Measurements from ENCODE around the gene ERAP2. TPM values are rescaled to one million over a fixed set of nuclear protein-coding genes. Genes with fewer than 3 reads are reported as not detected.

The ERAP2 gene
- total RNA-seq, 2 experiments from 2014 or later = 56.6 to 61.4 TPM

GRCh38 chr5:96856371-96856770 is 19.9 kb upstream of the ERAP2 start:
- no peak for TF ChIP-seq CTCF (IDR thresholded peaks at IDR 0.05)
- H3K27ac Mint-ChIP-seq = no peak overlapping the region
- CTCF ChIA-PET = interaction anchor here (2.1 kb wide), 1 partner anchor 12 kb away, joined by 8 read pairs; no protein-coding TSS in a partner anchor

GRCh38 chr5:96857454-96857853 is 18.8 kb upstream of the ERAP2 start:
- intact Hi-C loops (cut with DNase I, micrococcal nuclease) = no loop called here
- ChIA-PET POLR2A (no interaction called here), CTCF (interaction anchor here (1.2 kb wide), 1 partner anchor 12 kb away, joined by 3 read pairs; no protein-coding TSS in a partner anchor)
- ATAC-seq (ENCODE audit: poor library complexity) = no peak
- no peaks in the 10 kb centered on the region for H3K36me3 Mint-ChIP-seq (ENCODE audit: low read depth)
- H3K27me3 Mint-ChIP-seq = no peaks in the 10 kb centered on the region
- no peaks in the 10 kb centered on the region for H3K36me3 ChIP-seq (ENCODE audit: insufficient read depth, low read length)
- no peaks in the 10 kb centered on the region for H3K9me3 ChIP-seq (ENCODE audit: control insufficient read depth in 1 of 2, insufficient read depth in 1 of 2, low read length in 2 of 2)
- no peaks in the 10 kb centered on the region for H3K4me1 ChIP-seq (ENCODE audit: insufficient read depth, low read length)
- H3K27ac Mint-ChIP-seq = no peak overlapping the region
- no peaks in the 10 kb centered on the region for H3K27me3 ChIP-seq (ENCODE audit: control insufficient read depth in 1 of 2, insufficient read depth in 2 of 2, low read length in 2 of 2)
- H3K27ac ChIP-seq (ENCODE audit: low read depth in 1 of 2, low read length in 2 of 2) = no peak overlapping the region
- no peaks in the 10 kb centered on the region for H3K4me1 Mint-ChIP-seq (ENCODE audit: low read depth)
- H3K4me3 Mint-ChIP-seq = no peak overlapping the region
- TF ChIP-seq CTCF (IDR thresholded peaks at IDR 0.05) = no peak
- no peaks in the 10 kb centered on the region for H3K9me3 Mint-ChIP-seq
- no peak overlapping the region for H3K4me3 ChIP-seq (ENCODE audit: low read length)
- DNase-seq = no peak

More at GRCh38 chr5:96856371-96856770, 19.9 kb upstream of the ERAP2 start:
- Histone ChIP-seq H3K4me1 (ENCODE audit: insufficient read depth, low read length) (no peaks in the 10 kb centered on the region), H3K27me3 (ENCODE audit: control insufficient read depth in 1 of 2, insufficient read depth in 2 of 2, low read length in 2 of 2) (no peaks in the 10 kb centered on the region), H3K9me3 (ENCODE audit: control insufficient read depth in 1 of 2, insufficient read depth in 1 of 2, low read length in 2 of 2) (no peaks in the 10 kb centered on the region), H3K4me3 (ENCODE audit: low read length) (no peak overlapping the region), H3K36me3 (ENCODE audit: insufficient read depth, low read length) (no peaks in the 10 kb centered on the region), H3K27ac (ENCODE audit: low read depth in 1 of 2, low read length in 2 of 2) (no peak overlapping the region)
- no peaks in the 10 kb centered on the region for H3K4me1 Mint-ChIP-seq (ENCODE audit: low read depth)
- no peaks in the 10 kb centered on the region for H3K9me3 Mint-ChIP-seq
- intact Hi-C loops (cut with DNase I, micrococcal nuclease) = no loop called here
- DNase-seq = no peak
- POLR2A ChIA-PET = interaction anchor here (0.6 kb wide), 1 partner anchor 9 kb away, joined by 3 read pairs; no protein-coding TSS in a partner anchor
- ATAC-seq (ENCODE audit: poor library complexity) = no peak
- no peaks in the 10 kb centered on the region for H3K36me3 Mint-ChIP-seq (ENCODE audit: low read depth)
- no peaks in the 10 kb centered on the region for H3K27me3 Mint-ChIP-seq
- H3K4me3 Mint-ChIP-seq = no peak overlapping the region

- H3K27ac ChIP-seq (ENCODE audit: low read depth in 1 of 2, low read length in 2 of 2) = no peak overlapping the region
- no peak for TF ChIP-seq CTCF (IDR thresholded peaks at IDR 0.05)
- no peaks in the 10 kb centered on the region for H3K9me3 ChIP-seq (ENCODE audit: control insufficient read depth in 1 of 2, insufficient read depth in 1 of 2, low read length in 2 of 2)
- H3K36me3 Mint-ChIP-seq (ENCODE audit: low read depth) = no peaks in the 10 kb centered on the region
- POLR2A ChIA-PET = no interaction called here
- DNase-seq (no peak), ATAC-seq (ENCODE audit: poor library complexity) (no peak)
- intact Hi-C loops (cut with DNase I, micrococcal nuclease) = no loop called here
- H3K27me3 ChIP-seq (ENCODE audit: control insufficient read depth in 1 of 2, insufficient read depth in 2 of 2, low read length in 2 of 2) = no peaks in the 10 kb centered on the region
- H3K4me1 ChIP-seq (ENCODE audit: insufficient read depth, low read length) = no peaks in the 10 kb centered on the region
- no peaks in the 10 kb centered on the region for H3K36me3 ChIP-seq (ENCODE audit: insufficient read depth, low read length)
- CTCF ChIA-PET = interaction anchor here (1.2 kb wide), 1 partner anchor 11 kb away, joined by 3 read pairs; no protein-coding TSS in a partner anchor
- H3K4me1 Mint-ChIP-seq (ENCODE audit: low read depth) = no peaks in the 10 kb centered on the region
- no peak overlapping the region for H3K27ac Mint-ChIP-seq
- no peaks in the 10 kb centered on the region for H3K9me3 Mint-ChIP-seq
- H3K27me3 Mint-ChIP-seq = no peaks in the 10 kb centered on the region
- H3K4me3 ChIP-seq (ENCODE audit: low read length) = no peak overlapping the region
- H3K4me3 Mint-ChIP-seq = no peak overlapping the region
Observed at GRCh38 chr5:96857924-96858323, 18.4 kb upstream of the ERAP2 start.
